Measurements from ENCODE around the gene FTSJ1. TPM values are rescaled to one million over a fixed set of nuclear protein-coding genes. Genes with fewer than 3 reads are reported as not detected.

FTSJ1 gene
- total RNA-seq, 3 donors from 2014 or later: 22.1 to 22.8 (median 22.7) TPM

DNA sequence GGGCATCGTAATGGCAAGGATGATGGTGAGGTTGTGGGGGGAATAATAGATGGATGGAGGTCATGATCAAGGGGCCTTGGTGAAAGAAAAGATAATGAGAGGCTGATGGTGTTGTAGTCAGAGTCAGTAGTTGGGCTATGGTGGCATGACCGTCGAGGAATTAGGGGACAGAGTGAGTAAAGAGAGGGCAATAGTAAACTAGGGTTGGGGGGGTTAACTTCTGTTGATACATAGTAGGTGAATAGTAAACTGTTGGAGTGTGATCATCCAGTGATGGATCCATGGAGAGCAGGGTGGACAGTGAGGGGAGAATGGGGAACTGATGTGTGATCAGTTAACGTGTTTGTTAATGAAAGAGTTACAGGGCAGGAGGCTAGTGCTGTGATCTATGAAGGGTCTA lies 920 bp downstream of the FTSJ1 start:
- Histone ChIP-seq H3K36me3 (ENCODE audit: low read depth) (no peaks in the 10 kb centered on the region), H3K4me1 (ENCODE audit: low read depth) (no peaks in the 10 kb centered on the region), H3K4me3 (no peak overlapping the region), H3K9me3 (no peaks in the 10 kb centered on the region)
- DNase-seq (no peak), ATAC-seq (no peak)
- intact Hi-C loops (cut with DNase I, micrococcal nuclease): no loop called here
- TF ChIP-seq, protein P1, sequence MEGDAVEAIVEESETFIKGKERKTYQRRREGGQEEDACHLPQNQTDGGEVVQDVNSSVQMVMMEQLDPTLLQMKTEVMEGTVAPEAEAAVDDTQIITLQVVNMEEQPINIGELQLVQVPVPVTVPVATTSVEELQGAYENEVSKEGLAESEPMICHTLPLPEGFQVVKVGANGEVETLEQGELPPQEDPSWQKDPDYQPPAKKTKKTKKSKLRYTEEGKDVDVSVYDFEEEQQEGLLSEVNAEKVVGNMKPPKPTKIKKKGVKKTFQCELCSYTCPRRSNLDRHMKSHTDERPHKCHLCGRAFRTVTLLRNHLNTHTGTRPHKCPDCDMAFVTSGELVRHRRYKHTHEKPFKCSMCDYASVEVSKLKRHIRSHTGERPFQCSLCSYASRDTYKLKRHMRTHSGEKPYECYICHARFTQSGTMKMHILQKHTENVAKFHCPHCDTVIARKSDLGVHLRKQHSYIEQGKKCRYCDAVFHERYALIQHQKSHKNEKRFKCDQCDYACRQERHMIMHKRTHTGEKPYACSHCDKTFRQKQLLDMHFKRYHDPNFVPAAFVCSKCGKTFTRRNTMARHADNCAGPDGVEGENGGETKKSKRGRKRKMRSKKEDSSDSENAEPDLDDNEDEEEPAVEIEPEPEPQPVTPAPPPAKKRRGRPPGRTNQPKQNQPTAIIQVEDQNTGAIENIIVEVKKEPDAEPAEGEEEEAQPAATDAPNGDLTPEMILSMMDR (IDR thresholded peaks at IDR 0.05): no peak

DNA sequence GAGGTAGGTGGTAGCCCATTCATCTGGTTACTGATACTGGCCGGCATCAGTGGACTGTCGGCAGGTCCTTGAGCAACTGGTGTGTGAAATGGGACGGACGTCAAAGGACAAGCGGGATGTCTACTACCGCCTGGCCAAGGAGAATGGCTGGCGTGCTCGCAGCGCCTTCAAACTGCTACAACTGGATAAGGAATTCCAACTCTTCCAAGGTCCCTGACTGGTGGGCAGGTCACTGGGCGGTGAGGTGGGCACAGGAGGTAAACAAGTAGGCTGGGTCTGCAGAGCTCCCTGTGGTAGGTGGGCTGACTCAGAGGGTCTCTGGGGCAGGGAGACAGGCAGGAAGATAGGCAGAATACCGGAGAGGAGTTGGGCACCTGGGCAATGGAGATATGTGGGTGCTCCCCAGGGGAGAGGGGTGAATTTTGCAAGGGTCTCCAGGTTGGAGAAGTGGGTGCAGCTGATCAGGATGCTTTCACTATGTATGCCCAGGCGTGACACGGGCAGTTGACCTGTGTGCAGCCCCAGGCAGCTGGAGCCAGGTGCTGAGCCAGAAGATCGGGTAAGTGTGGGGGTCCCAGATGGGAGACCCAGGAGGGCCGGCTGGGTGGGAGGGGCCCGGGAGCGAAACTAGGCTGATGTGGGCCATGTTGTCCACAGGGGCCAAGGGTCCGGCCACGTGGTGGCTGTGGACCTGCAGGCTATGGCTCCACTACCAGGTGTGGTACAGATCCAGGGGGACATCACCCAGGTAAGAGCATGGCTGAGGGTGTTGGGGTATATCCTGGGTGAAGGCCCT lies 2.2 kb downstream of the FTSJ1 start:
- intact Hi-C loops (cut with DNase I, micrococcal nuclease): no loop called here
- TF ChIP-seq, protein P1 (IDR thresholded peaks at IDR 0.05): no peak
- Histone ChIP-seq H3K4me1 (ENCODE audit: low read depth) (no peaks in the 10 kb centered on the region), H3K36me3 (ENCODE audit: low read depth) (no peaks in the 10 kb centered on the region), H3K9me3 (no peaks in the 10 kb centered on the region), H3K4me3 (no peak overlapping the region)
- DNase-seq: no peak
- no peak for ATAC-seq

- Histone ChIP-seq H3K9me3 (no peaks in the 10 kb centered on the region), H3K36me3 (ENCODE audit: low read depth) (no peaks in the 10 kb centered on the region), H3K4me3 (no peak overlapping the region), H3K4me1 (ENCODE audit: low read depth) (no peaks in the 10 kb centered on the region)
- TF ChIP-seq, protein P1 (IDR thresholded peaks at IDR 0.05): no peak
- ATAC-seq (no peak), DNase-seq (no peak)
- intact Hi-C loops (cut with DNase I, micrococcal nuclease): no loop called here
Measured at GRCh38 chrX:48478806-48479205, 2.8 kb downstream of the FTSJ1 start.

- Histone ChIP-seq H3K9me3 (no peaks in the 10 kb centered on the region), H3K36me3 (ENCODE audit: low read depth) (no peaks in the 10 kb centered on the region), H3K4me1 (ENCODE audit: low read depth) (no peaks in the 10 kb centered on the region), H3K4me3 (no peak overlapping the region)
- no peak for DNase-seq
- no peak for ATAC-seq
- TF ChIP-seq, protein P1 (IDR thresholded peaks at IDR 0.05): no peak
- intact Hi-C loops (cut with DNase I, micrococcal nuclease): no loop called here
Measured at GRCh38 chrX:48480142-48480541, 4.1 kb downstream of the FTSJ1 start.

DNA sequence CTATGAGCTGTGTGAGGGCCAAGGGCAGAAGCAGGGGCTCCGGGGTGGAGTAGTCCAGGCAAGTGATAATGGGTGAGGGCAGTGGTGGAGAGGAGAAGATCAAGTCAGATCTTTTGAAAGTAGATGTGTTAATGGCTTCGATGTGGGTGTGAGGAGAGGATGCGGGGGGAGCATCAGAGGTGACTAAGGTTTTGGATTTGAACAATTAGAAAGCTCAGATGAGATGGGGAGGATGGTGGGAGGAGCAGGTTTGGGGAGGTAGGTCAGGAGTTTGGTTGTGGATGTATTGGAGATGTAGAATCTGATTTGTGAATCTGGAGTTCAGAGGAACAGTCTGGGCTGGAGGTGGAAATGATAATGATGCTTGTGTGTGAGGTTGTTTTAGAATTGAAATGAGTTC lies 4.6 kb downstream of the FTSJ1 start:
- H3K36me3 ChIP-seq (ENCODE audit: low read depth): no peaks in the 10 kb centered on the region
- TF ChIP-seq, protein P1 (IDR thresholded peaks at IDR 0.05): no peak
- DNase-seq (no peak), ATAC-seq (no peak)
- no peaks in the 10 kb centered on the region for H3K4me1 ChIP-seq (ENCODE audit: low read depth)
- H3K9me3 ChIP-seq: no peaks in the 10 kb centered on the region
- no peak overlapping the region for H3K4me3 ChIP-seq
- intact Hi-C loops (cut with DNase I, micrococcal nuclease): no loop called here

All from mucosa of descending colon (tissue), 3 donors.